Adrenal gland (tissue), 12 donors: Measurements from ENCODE around the gene ATE1. TPM values are rescaled to one million over a fixed set of nuclear protein-coding genes. Genes with fewer than 3 reads are reported as not detected.

Experiments used
- DNase-seq, 7 donors: peaks; one replicate each; pipeline ENCODE4 v3.0.0-alpha.2; 2019 to 2020
- H3K27ac ChIP-seq, 5 donors: fragments of 200-600 bp; sonication (generic) in 4 of 5; 1 replicate in 3 of 5; 2 replicates in 2 of 5; pipeline versions ENCODE4 v1.5.1 to v1.8.0; 2016 to 2020; ENCODE audit warnings: mild to moderate bottlenecking in 1 of 5
- H3K27me3 ChIP-seq: fragments of 200-600 bp; 2 replicates; pipeline ENCODE4 v1.8.0; 2021
- H3K36me3 ChIP-seq, 2 donors: fragments of 200-600 bp; replicated peaks in 1 of 2; 1 replicate in 1 of 2; 2 replicates in 1 of 2; pipeline versions ENCODE4 v1.5.1 to v1.8.0; 2018 to 2022
- H3K4me1 ChIP-seq, 2 donors: fragments of 200-600 bp; replicated peaks in 1 of 2; 1 replicate in 1 of 2; 2 replicates in 1 of 2; pipeline versions ENCODE4 v1.5.1 to v1.8.0; 2018 to 2021
- H3K4me3 ChIP-seq, 4 donors: fragments of 200-600 bp; sonication (generic) in 3 of 4; one replicate each; pipeline ENCODE4 v1.5.1; 2016 to 2018
- H3K9me3 ChIP-seq, 3 donors: fragments of 200-600 bp; sonication (generic) in 1 of 3; replicated peaks in 1 of 3; 1 replicate in 2 of 3; 2 replicates in 1 of 3; pipeline versions ENCODE4 v1.5.1 to v1.8.0; 2016 to 2021
- POLR2A ChIP-seq, 2 donors: fragments of 450-650 bp; IDR thresholded peaks; one replicate each; pipeline ENCODE4 v1.6.1; 2017; ENCODE audit warnings: antibody characterized with exemption in 2 of 2, mild to moderate bottlenecking in 2 of 2, moderate library complexity in 1 of 2
- WGBS, 4 donors: extraction: QIAGEN DNeasy Blood & Tissue Kit in 2 of 4; methylation state at CpG; one replicate each; pipeline versions ENCODE4 v1.1.5 to v1.1.7; 2013 to 2017; 5-methylcytosine and 5-hydroxymethylcytosine counted together
- intact Hi-C, 2 donors: fragments of 100-400 bp; cut with DNase I; formaldehyde crosslinking; loops; one replicate each; pipeline versions ENCODE4 v1.14.1 to v1.15.0; 2022 to 2023
- polyA plus RNA-seq, 3 donors: library from polyadenylated mRNA; stranded (reverse); fragments of 200-250 nt in 2 of 3; fragments of 350-450 nt in 1 of 3; fragmentation: Illumina TruSeq in 1 of 3; extraction: RNeasy Lipid Tissue Mini Kit (QIAGEN cat#74804) in 1 of 3; gene quantifications; one replicate each; pipeline ENCODE4 v1.2.3, GENCODE V29; 2013 to 2014
- total RNA-seq, 9 donors: library from RNA; depleted of rRNA in 4 of 9; stranded (reverse); fragments of >200 nt in 4 of 9; fragments of 120-200 nt in 1 of 9; fragmentation: NEBNext Ultra II Directional in 1 of 9; extraction: Animal tissue kit (Norgen Biotek cat#: 25700) in 1 of 9; gene quantifications; one replicate each; pipeline versions ENCODE4 v1.1.0 to v1.2.4, GENCODE V29; 2013 to 2023
- TF ChIP-seq, protein P1 (sequence below), 6 experiments: fragments of 450-650 bp in 4 of 6; fragments of 200-600 bp in 2 of 6; sonication (generic) in 1 of 6; IDR thresholded peaks; 1 replicate in 5 of 6; 2 replicates in 1 of 6; pipeline versions ENCODE4 v1.5.1 to v1.8.0; 2016 to 2021; ENCODE audit warnings: antibody characterized with exemption in 6 of 6, mild to moderate bottlenecking in 2 of 6, moderate library complexity in 1 of 6
- donor health status: healthy with polysubstance abuse.
- donor health status: Bipolar disorder and iron deficiency.
- donor health status: DM: yes; HTN: yes; CAD: no.
- donor health status: DM: no; HTN: no; CAD: no.
- donor health status: DM: no; HTN: no; CAD: no.
- donor health status: DM: yes; HTN: yes; CAD: no.

The ATE1 gene
- total and polyA plus RNA-seq, 12 donors, result 4.2 to 53.7 (median 31.9) TPM

DNA sequence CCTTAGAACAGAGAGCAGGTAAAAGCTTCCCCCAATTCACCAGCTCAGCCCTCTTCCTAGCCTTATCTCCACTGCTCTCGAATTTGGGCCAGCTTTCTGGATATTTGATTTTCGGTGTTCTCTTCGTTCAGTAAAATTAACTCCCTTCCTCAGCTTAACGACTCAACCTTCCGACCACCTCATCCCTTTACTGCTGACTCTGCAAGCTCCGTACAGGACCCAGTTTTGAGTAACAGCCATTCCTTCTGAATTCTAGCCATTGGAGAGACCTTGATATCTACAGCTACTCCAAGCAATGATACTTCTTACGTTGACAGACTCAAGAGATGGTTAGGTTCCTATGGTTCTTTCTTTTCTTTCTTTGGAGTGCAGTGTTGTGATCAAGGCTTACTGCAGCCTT lies 65.8 kb downstream of the ATE1 start:
- no peak for DNase-seq
- TF ChIP-seq, protein P1, sequence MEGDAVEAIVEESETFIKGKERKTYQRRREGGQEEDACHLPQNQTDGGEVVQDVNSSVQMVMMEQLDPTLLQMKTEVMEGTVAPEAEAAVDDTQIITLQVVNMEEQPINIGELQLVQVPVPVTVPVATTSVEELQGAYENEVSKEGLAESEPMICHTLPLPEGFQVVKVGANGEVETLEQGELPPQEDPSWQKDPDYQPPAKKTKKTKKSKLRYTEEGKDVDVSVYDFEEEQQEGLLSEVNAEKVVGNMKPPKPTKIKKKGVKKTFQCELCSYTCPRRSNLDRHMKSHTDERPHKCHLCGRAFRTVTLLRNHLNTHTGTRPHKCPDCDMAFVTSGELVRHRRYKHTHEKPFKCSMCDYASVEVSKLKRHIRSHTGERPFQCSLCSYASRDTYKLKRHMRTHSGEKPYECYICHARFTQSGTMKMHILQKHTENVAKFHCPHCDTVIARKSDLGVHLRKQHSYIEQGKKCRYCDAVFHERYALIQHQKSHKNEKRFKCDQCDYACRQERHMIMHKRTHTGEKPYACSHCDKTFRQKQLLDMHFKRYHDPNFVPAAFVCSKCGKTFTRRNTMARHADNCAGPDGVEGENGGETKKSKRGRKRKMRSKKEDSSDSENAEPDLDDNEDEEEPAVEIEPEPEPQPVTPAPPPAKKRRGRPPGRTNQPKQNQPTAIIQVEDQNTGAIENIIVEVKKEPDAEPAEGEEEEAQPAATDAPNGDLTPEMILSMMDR (IDR thresholded peaks at IDR 0.05), result no peak
- TF ChIP-seq POLR2A (IDR thresholded peaks at IDR 0.05), result no peak
- Histone ChIP-seq H3K27me3 (no peaks in the 10 kb centered on the region), H3K9me3 (no peaks in the 10 kb centered on the region), H3K36me3 (no peaks in the 10 kb centered on the region), H3K4me3 (no peak overlapping the region), H3K27ac (no peak overlapping the region), H3K4me1 (no peaks in the 10 kb centered on the region)
- intact Hi-C loops, result no loop called here
- WGBS, 4 donors, result 96 to 99% (median 96%) methylated on average over 7 of the region's 7 CpGs

DNA sequence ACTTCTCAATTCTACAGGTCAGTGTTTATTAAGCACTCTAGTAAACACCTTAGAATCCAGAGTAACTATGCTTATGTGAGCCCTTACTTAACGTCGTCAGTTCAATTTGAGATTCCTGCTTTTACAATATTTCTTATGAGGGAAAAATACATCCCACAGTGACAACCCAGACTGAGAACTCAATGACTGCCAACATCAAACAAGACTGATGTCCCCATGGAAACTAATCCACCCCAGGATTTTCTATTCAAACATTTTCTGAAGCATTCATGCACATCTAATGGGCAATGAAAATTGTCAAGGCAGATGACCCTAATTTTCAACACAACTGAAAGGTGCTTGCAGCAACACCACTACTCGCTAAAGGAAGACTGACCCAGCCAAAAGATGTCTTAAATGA lies 67.0 kb downstream of the ATE1 start:
- no peaks in the 10 kb centered on the region for H3K4me1 ChIP-seq
- TF ChIP-seq, protein P1 (IDR thresholded peaks at IDR 0.05), result no peak
- TF ChIP-seq POLR2A (IDR thresholded peaks at IDR 0.05), result no peak
- H3K27ac ChIP-seq, result no peak overlapping the region
- no peak overlapping the region for H3K4me3 ChIP-seq
- intact Hi-C loops, result no loop called here
- H3K27me3 ChIP-seq, result no peaks in the 10 kb centered on the region
- WGBS, 4 donors, result 80 to 91% (median 87%) methylated on average over 3 of the region's 3 CpGs
- no peaks in the 10 kb centered on the region for H3K36me3 ChIP-seq
- no peaks in the 10 kb centered on the region for H3K9me3 ChIP-seq
- DNase-seq, result no peak

DNA sequence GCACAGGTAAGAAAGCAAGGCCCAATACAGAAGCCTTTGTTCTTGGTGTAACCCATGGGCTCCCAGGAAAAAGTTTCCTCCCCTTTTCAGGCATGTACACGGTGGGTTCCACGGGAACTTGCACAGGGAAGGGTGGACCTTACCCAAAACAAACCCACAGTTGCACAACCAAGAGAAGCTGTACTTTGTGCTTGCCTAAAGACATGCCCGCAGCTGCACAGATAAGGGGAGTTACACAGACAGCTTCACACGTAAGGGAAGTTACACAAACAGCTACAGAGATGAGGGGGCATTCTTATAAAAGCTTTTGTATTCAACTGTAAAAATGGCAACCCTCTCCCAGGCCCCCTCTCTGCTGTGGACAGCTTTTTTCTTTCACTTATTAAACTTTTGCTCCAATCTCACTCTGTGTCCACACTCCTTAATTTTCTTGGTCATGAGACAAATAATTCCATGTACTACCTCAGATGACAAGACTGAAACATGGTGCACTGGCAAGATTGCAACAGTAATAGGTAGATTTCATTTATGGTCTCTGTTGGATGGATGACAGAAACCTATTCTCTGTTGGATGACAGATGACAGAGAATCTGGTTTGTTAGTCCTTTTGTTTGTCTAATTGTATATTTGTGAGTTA lies 72.9 kb downstream of the ATE1 start:
- H3K4me3 ChIP-seq, result no peak overlapping the region
- DNase-seq, result no peak
- H3K36me3 ChIP-seq, result no peaks in the 10 kb centered on the region
- no peak overlapping the region for H3K27ac ChIP-seq
- peaks cover 0 to 5% (median 0%) of the 10 kb centered on the region in 3 donors for H3K9me3 ChIP-seq
- intact Hi-C loops, result no loop called here
- TF ChIP-seq, protein P1 (IDR thresholded peaks at IDR 0.05), result no peak
- no peak for TF ChIP-seq POLR2A (IDR thresholded peaks at IDR 0.05)
- H3K4me1 ChIP-seq, result no peaks in the 10 kb centered on the region
- no peaks in the 10 kb centered on the region for H3K27me3 ChIP-seq
- WGBS, 4 donors, result 73 to 95% (median 92%) methylated on average over 4 of the region's 4 CpGs

DNA sequence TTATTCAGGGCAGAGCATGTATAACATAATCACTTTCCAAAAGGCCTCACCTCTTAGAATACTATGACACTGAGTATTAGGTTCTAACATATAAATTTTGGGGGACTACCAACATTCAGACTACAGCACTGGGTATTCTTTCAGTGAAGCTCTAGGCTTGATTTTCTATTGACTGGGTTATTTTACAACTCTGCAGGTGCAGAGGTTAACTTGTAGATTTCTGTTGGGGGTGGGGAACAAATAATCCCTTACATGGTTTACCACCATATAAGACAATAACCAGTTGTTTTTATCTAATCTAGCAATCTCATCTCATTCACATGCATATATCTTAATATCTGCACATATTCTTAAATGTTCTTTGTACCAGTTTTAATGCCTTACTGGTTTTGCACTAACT lies 73.9 kb downstream of the ATE1 start:
- no peak for DNase-seq
- intact Hi-C loops, result no loop called here
- H3K27ac ChIP-seq, result no peak overlapping the region
- no peaks in the 10 kb centered on the region for H3K27me3 ChIP-seq
- H3K9me3 ChIP-seq, result peaks cover 0 to 5% (median 0%) of the 10 kb centered on the region in 3 donors
- no peaks in the 10 kb centered on the region for H3K36me3 ChIP-seq
- no peak overlapping the region for H3K4me3 ChIP-seq
- no peaks in the 10 kb centered on the region for H3K4me1 ChIP-seq
- TF ChIP-seq, protein P1 (IDR thresholded peaks at IDR 0.05), result no peak
- TF ChIP-seq POLR2A (IDR thresholded peaks at IDR 0.05), result no peak
